H1 (cell line): ENCODE measurements around the gene FAM9C. TPM values are rescaled to one million over a fixed set of nuclear protein-coding genes. Genes with fewer than 3 reads are reported as not detected.

Experiments
- polyA plus RNA-seq, 7 experiments: library from polyadenylated mRNA; depleted of rRNA in 3 of 7; stranded (reverse) in 5 of 7; unstranded in 2 of 7; fragments of >200 nt in 5 of 7; fragments of 200-250 nt in 2 of 7; gene quantifications; 1 replicate in 5 of 7; 2 replicates in 1 of 7; 4 replicates in 1 of 7; pipeline versions ENCODE4 v1.2.1 to v1.2.3, GENCODE V29; 2011 to 2013; ENCODE audit warnings: missing spikeins in 2 of 7, mixed read lengths in 2 of 7
- total RNA-seq: library from RNA; stranded (reverse); fragmentation: NEBNext Ultra II Directional; extraction: Animal tissue kit (Norgen Biotek cat#: 25700); gene quantifications from 2 replicates; pipeline ENCODE4 v1.2.1, GENCODE V29; 2021

FAM9C gene
- total and polyA plus RNA-seq, 2 of the 8 experiments (the other 6 are each of a cell fraction or from before 2014, with no cell fraction given), result not detected

Other genes with a start within 250 kb of the FAM9C start
- not detected in 2 replicates for gene TLR7, start 177.5 kb downstream of the FAM9C start, total RNA-seq
- gene TLR7, start 177.5 kb downstream of the FAM9C start, polyA plus RNA-seq (2011; rRNA removed), result 0.02 TPM in 1 of 2 replicates, not detected in the other
- gene TLR8, start 138.0 kb downstream of the FAM9C start, total RNA-seq, result not detected in 2 replicates
- gene TLR8, start 138.0 kb downstream of the FAM9C start, polyA plus RNA-seq (2011; rRNA removed), result not detected in 2 replicates
- 2,063 and 2,127 TPM in 2 replicates for gene TMSB4X, start 69.5 kb downstream of the FAM9C start, total RNA-seq
- gene TMSB4X, start 69.5 kb downstream of the FAM9C start, polyA plus RNA-seq (2011; rRNA removed), result 898 and 2,112 TPM in 2 replicates